HepG2 (cell line): ENCODE results near the gene KCNJ5.

Experiments
- EP300 ChIP-seq, 3 experiments: sonication (generic) in 1 of 3; formaldehyde crosslinking in 1 of 3; IDR thresholded peaks; 2 replicates each; pipeline versions ENCODE4 v1.5.1 to v1.6.1; 2011 to 2020; ENCODE audit warnings: low read depth in 2 of 3, low read length in 2 of 3, borderline replicate concordance in 1 of 3, improper control_type of control experiment in 1 of 3, mild to moderate bottlenecking in 1 of 3, missing genetic modification reagents in 1 of 3, moderate library complexity in 1 of 3
- KDM5A ChIP-seq: fragments of 200-600 bp; sonication (generic); IDR thresholded peaks from 2 replicates; pipeline ENCODE4 v1.7.0; 2018; ENCODE audit warnings: antibody characterized with exemption, mild to moderate bottlenecking, low read length, borderline replicate concordance
- ZNF354B ChIP-seq: sonication (generic); formaldehyde crosslinking; IDR thresholded peaks from 2 replicates; pipeline ENCODE4 v1.8.0; 2022; ENCODE audit warnings: mild to moderate bottlenecking, missing genetic modification reagents

DNA sequence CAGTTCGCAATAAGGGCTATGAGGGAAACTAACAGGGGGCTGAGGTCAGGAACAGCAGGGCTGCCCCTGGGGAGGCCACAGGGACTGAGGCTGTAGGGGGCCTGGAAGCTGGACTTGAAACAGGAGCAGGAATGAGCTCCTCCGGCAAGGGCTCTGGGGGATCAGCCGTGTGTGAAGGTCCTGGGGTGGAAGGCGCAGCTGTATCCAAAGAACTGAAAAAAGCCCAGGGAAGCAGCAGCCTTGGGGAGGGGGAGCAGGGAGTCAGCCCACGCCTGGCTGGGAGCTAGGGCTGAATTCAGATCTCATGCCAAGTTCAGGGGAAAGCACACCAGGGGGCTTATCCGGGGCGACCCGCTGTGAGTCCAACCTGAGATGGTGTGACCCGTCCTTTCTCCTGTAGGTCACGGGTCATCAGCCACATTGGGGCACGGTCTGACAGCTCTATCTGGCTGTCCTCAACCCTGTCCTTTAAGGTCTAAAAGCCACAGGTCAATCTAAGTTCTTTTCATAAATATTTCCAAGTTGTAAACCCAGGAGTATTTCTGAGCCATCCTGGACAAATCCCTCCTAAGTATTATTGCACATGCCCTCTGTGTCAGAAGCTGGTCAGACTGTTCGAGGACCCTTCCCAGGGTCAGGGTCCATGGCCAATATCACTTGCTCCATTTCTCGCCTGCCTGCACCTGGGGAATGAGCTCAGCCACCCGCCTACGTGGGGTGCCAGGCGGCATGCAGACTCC, 33.5 kb downstream of the KCNJ5 start:
- TF ChIP-seq ZNF354B (CRISPR knock-in tag) = no peak
- no peak for TF ChIP-seq KDM5A
- TF ChIP-seq EP300 (IDR thresholded peaks at IDR 0.05; ENCODE audit: low read depth in 2 of 2, low read length in 2 of 2) = no peak
- no peak for TF ChIP-seq EP300 (CRISPR knock-in tag; IDR thresholded peaks at IDR 0.05; ENCODE audit: borderline replicate concordance)
